ENCODE measurements around the gene GRIK2. TPM values are rescaled to one million over a fixed set of nuclear protein-coding genes. Genes with fewer than 3 reads are reported as not detected.

GRIK2 gene
- total RNA-seq, 1 experiment from 2014 or later: 6.6 TPM

GRCh38 chr6:101429270-101429669 is 35.8 kb downstream of the GRIK2 start:
- H3K9me3 ChIP-seq (ENCODE audit: control insufficient read depth, insufficient read depth, low read depth, low read length): no peaks in the 10 kb centered on the region
- ChIA-PET POLR2A (no interaction called here), CTCF (no interaction called here)
- no peaks in the 10 kb centered on the region for H3K4me1 ChIP-seq (ENCODE audit: control insufficient read depth, insufficient read depth, low read length)
- DNase-seq (ENCODE audit: low read depth, low spot score) (no peak), ATAC-seq (no peak)
- intact Hi-C loops (cut with micrococcal nuclease; ENCODE audit: unreplicated experiment): no loop called here
- H3K27me3 ChIP-seq (ENCODE audit: control insufficient read depth, insufficient read depth, low read length): no peaks in the 10 kb centered on the region
- no peaks in the 10 kb centered on the region for H3K36me3 ChIP-seq (ENCODE audit: control insufficient read depth, insufficient read depth, low read length)
- in situ Hi-C loops (cut with HindIII; ENCODE audit: low pct_unique_long_range_greater_than_20kb, low sequenced_read_pairs): no loop called here
- no TSS peak for BruUV-seq (replicated peaks)
- no peak for TF ChIP-seq REST (IDR thresholded peaks at IDR 0.05; ENCODE audit: insufficient read depth in 1 of 2, low read depth in 2 of 2, low read length in 1 of 2)
- no peak for TF ChIP-seq SIN3A (IDR thresholded peaks at IDR 0.05; ENCODE audit: borderline replicate concordance, insufficient read depth, low read depth, low read length)
- no peak for TF ChIP-seq POLR2AphosphoS5 (IDR thresholded peaks at IDR 0.05; ENCODE audit: low read depth, low read length)
- no peak for TF ChIP-seq TCF7L2 (IDR thresholded peaks at IDR 0.05; ENCODE audit: low read depth, low read length)
- TF ChIP-seq CTCF (IDR thresholded peaks at IDR 0.05): no peak
- H3K4me3 ChIP-seq (ENCODE audit: low read depth in 2 of 2, low read length in 2 of 2): no peak overlapping the region
- H3K27ac ChIP-seq (ENCODE audit: low read length): no peak overlapping the region

GRCh38 chr6:101429845-101430244 is 36.3 kb downstream of the GRIK2 start:
- CTCF ChIA-PET: no interaction called here

More at GRCh38 chr6:101429845-101430244, 36.3 kb downstream of the GRIK2 start:
- in situ Hi-C loops (cut with HindIII; ENCODE audit: low pct_unique_long_range_greater_than_20kb, low sequenced_read_pairs) (no loop called here), intact Hi-C loops (cut with micrococcal nuclease; ENCODE audit: unreplicated experiment) (no loop called here)
- POLR2A ChIA-PET: no interaction called here
- Histone ChIP-seq H3K4me3 (ENCODE audit: low read depth in 2 of 2, low read length in 2 of 2) (no peak overlapping the region), H3K9me3 (ENCODE audit: control insufficient read depth, insufficient read depth, low read depth, low read length) (no peaks in the 10 kb centered on the region), H3K36me3 (ENCODE audit: control insufficient read depth, insufficient read depth, low read length) (no peaks in the 10 kb centered on the region), H3K4me1 (ENCODE audit: control insufficient read depth, insufficient read depth, low read length) (no peaks in the 10 kb centered on the region), H3K27ac (ENCODE audit: low read length) (no peak overlapping the region), H3K27me3 (ENCODE audit: control insufficient read depth, insufficient read depth, low read length) (no peaks in the 10 kb centered on the region)
- BruUV-seq (replicated peaks): no TSS peak
- no peak for ATAC-seq
- no peak for DNase-seq (ENCODE audit: low read depth, low spot score)
- TF ChIP-seq POLR2AphosphoS5 (IDR thresholded peaks at IDR 0.05; ENCODE audit: low read depth, low read length) (no peak), REST (IDR thresholded peaks at IDR 0.05; ENCODE audit: insufficient read depth in 1 of 2, low read depth in 2 of 2, low read length in 1 of 2) (no peak), TCF7L2 (IDR thresholded peaks at IDR 0.05; ENCODE audit: low read depth, low read length) (no peak), SIN3A (IDR thresholded peaks at IDR 0.05; ENCODE audit: borderline replicate concordance, insufficient read depth, low read depth, low read length) (no peak), CTCF (IDR thresholded peaks at IDR 0.05) (no peak)
